ENCODE measurements around the gene BICD1. TPM values are rescaled to one million over a fixed set of nuclear protein-coding genes. Genes with fewer than 3 reads are reported as not detected.

BICD1 gene
- total RNA-seq, 1 donor: 17.9 TPM

GRCh38 chr12:32322354-32322753 lies 215.7 kb downstream of the BICD1 start:
- no peak for TF ChIP-seq CTCF (IDR thresholded peaks at IDR 0.05; ENCODE audit: insufficient read depth, low read length)
- no peak overlapping the region for H3K4me3 ChIP-seq (ENCODE audit: low read depth, low read length)
- DNase-seq (ENCODE audit: low read depth): no peak

- no peak for TF ChIP-seq CTCF (IDR thresholded peaks at IDR 0.05; ENCODE audit: insufficient read depth, low read length)
- DNase-seq (ENCODE audit: low read depth): no peak
- no peak overlapping the region for H3K4me3 ChIP-seq (ENCODE audit: low read depth, low read length)
Measured at GRCh38 chr12:32331133-32331532, 224.5 kb downstream of the BICD1 start.

- H3K4me3 ChIP-seq (ENCODE audit: low read depth, low read length): no peak overlapping the region
- TF ChIP-seq CTCF (IDR thresholded peaks at IDR 0.05; ENCODE audit: insufficient read depth, low read length): no peak
- no peak for DNase-seq (ENCODE audit: low read depth)
Measured at GRCh38 chr12:32332446-32332845, 225.8 kb downstream of the BICD1 start.

GRCh38 chr12:32334371-32334777 lies 227.7 kb downstream of the BICD1 start:
- H3K4me3 ChIP-seq (ENCODE audit: low read depth, low read length): no peak overlapping the region
- DNase-seq (ENCODE audit: low read depth): no peak
- no peak for TF ChIP-seq CTCF (IDR thresholded peaks at IDR 0.05; ENCODE audit: insufficient read depth, low read length)

- no peak for TF ChIP-seq CTCF (IDR thresholded peaks at IDR 0.05; ENCODE audit: insufficient read depth, low read length)
- H3K4me3 ChIP-seq (ENCODE audit: low read depth, low read length): no peak overlapping the region
- DNase-seq (ENCODE audit: low read depth): no peak
Measured at GRCh38 chr12:32336261-32336660, 229.6 kb downstream of the BICD1 start.

GRCh38 chr12:32343496-32343895 lies 236.8 kb downstream of the BICD1 start:
- no peak overlapping the region for H3K4me3 ChIP-seq (ENCODE audit: low read depth, low read length)
- no peak for DNase-seq (ENCODE audit: low read depth)
- no peak for TF ChIP-seq CTCF (IDR thresholded peaks at IDR 0.05; ENCODE audit: insufficient read depth, low read length)

- TF ChIP-seq CTCF (IDR thresholded peaks at IDR 0.05; ENCODE audit: insufficient read depth, low read length): no peak
- no peak for DNase-seq (ENCODE audit: low read depth)
- H3K4me3 ChIP-seq (ENCODE audit: low read depth, low read length): no peak overlapping the region
Measured at GRCh38 chr12:32344047-32344446, 237.4 kb downstream of the BICD1 start.

Data from fibroblast of the aortic adventitia (primary cell).